MCF 10A (cell line): ENCODE results near the gene COL27A1. TPM values are rescaled to one million over a fixed set of nuclear protein-coding genes. Genes with fewer than 3 reads are reported as not detected.

Source experiments
- BruUV-seq: library from RNA; stranded (reverse); fragments of 400-500 nt; replicated peaks from 2 replicates; lab custom pipeline; 2021; lab: Mats Ljungman, UMichigan
- CTCF ChIA-PET: fragments of 300-600 bp; sonication (Branson Sonifier 250); formaldehyde crosslinking; extraction: SDS; loops from one replicate; lab custom pipeline; 2021; ENCODE audit warnings: antibody characterized with exemption, inconsistent platforms; lab: Yijun Ruan, JAX
- POLR2A ChIA-PET: fragments of 300-600, 350-650 bp; sonication (Branson Sonifier 250); formaldehyde crosslinking; extraction: SDS; loops from one replicate; lab custom pipeline; 2020; ENCODE audit warnings: antibody characterized with exemption, inconsistent platforms; lab: Yijun Ruan, JAX
- DNase-seq: peaks from one replicate; pipeline ENCODE4 v3.0.0-alpha.2; 2018; ENCODE audit not compliant: unreplicated experiment
- H3K27ac Mint-ChIP-seq: one replicate; pipeline ENCODE4 v1.8.0; 2022; ENCODE audit warnings: mild to moderate bottlenecking, low read depth, mixed read lengths; ENCODE audit not compliant: unreplicated experiment
- H3K27me3 Mint-ChIP-seq: one replicate; pipeline ENCODE4 v1.8.0; 2022; ENCODE audit warnings: mixed read lengths; ENCODE audit not compliant: insufficient read depth, unreplicated experiment
- H3K36me3 Mint-ChIP-seq: one replicate; pipeline ENCODE4 v1.8.0; 2022; ENCODE audit warnings: mild to moderate bottlenecking, moderate library complexity, mixed read lengths; ENCODE audit not compliant: insufficient read depth, unreplicated experiment
- H3K4me1 Mint-ChIP-seq: one replicate; pipeline ENCODE4 v1.8.0; 2022; ENCODE audit warnings: mixed read lengths; ENCODE audit not compliant: insufficient read depth, unreplicated experiment
- H3K4me3 Mint-ChIP-seq: one replicate; pipeline ENCODE4 v1.8.0; 2022; ENCODE audit warnings: mild to moderate bottlenecking, moderate library complexity, mixed read lengths; ENCODE audit not compliant: unreplicated experiment
- H3K9me3 Mint-ChIP-seq: one replicate; pipeline ENCODE4 v1.8.0; 2022; ENCODE audit warnings: mixed read lengths; ENCODE audit not compliant: unreplicated experiment
- CTCF ChIP-seq: fragments of 200-600 bp; IDR thresholded peaks from one replicate; pipeline ENCODE4 v1.8.0; 2022; ENCODE audit warnings: antibody characterized with exemption, mild to moderate bottlenecking; ENCODE audit not compliant: unreplicated experiment
- intact Hi-C: fragments of 100-400 bp; cut with micrococcal nuclease; formaldehyde crosslinking; loops from 2 replicates; pipeline ENCODE4 v1.14.1; 2022
- total RNA-seq: library from RNA; stranded (reverse); gene quantifications from 2 replicates; pipeline ENCODE4 v1.2.3, GENCODE V29; 2022

Gene COL27A1
- total RNA-seq, 1 experiment from 2014 or later, result 2.9 TPM

- H3K9me3 Mint-ChIP-seq, result no peaks in the 10 kb centered on the region
- H3K4me1 Mint-ChIP-seq, result no peaks in the 10 kb centered on the region
- TF ChIP-seq CTCF, result no peak
- no peak overlapping the region for H3K4me3 Mint-ChIP-seq
- no TSS peak for BruUV-seq
- POLR2A ChIA-PET, result no interaction called here
- H3K36me3 Mint-ChIP-seq, result peaks cover 4% of the 10 kb centered on the region
- H3K27me3 Mint-ChIP-seq, result no peaks in the 10 kb centered on the region
- H3K27ac Mint-ChIP-seq, result no peak overlapping the region
- DNase-seq, result no peak
- intact Hi-C loops, result no loop called here
- CTCF ChIA-PET, result interaction anchor here (1.4 kb wide), 1 partner anchor 155 kb away, joined by 5 read pairs; no protein-coding TSS in a partner anchor
Observed at GRCh38 chr9:114263853-114264510, 108.6 kb downstream of the COL27A1 start.

GRCh38 chr9:114264806-114265550 is 109.6 kb downstream of the COL27A1 start:
- H3K27ac Mint-ChIP-seq, result no peak overlapping the region
- no peak for TF ChIP-seq CTCF
- no peaks in the 10 kb centered on the region for H3K27me3 Mint-ChIP-seq
- H3K4me1 Mint-ChIP-seq, result no peaks in the 10 kb centered on the region
- ChIA-PET CTCF (interaction anchor here (0.6 to 1.4 kb wide), 4 partner anchors 19 to 165 kb away, joined by 4 to 5 read pairs (median 4); no protein-coding TSS in a partner anchor), POLR2A (no interaction called here)
- intact Hi-C loops, result no loop called here
- no TSS peak for BruUV-seq
- DNase-seq, result no peak
- no peak overlapping the region for H3K4me3 Mint-ChIP-seq
- H3K9me3 Mint-ChIP-seq, result no peaks in the 10 kb centered on the region
- H3K36me3 Mint-ChIP-seq, result peaks cover 6% of the 10 kb centered on the region

GRCh38 chr9:114266969-114267368 is 111.6 kb downstream of the COL27A1 start:
- Mint-ChIP-seq H3K4me3 (no peak overlapping the region), H3K4me1 (no peaks in the 10 kb centered on the region), H3K36me3 (peaks cover 6% of the 10 kb centered on the region), H3K27me3 (no peaks in the 10 kb centered on the region), H3K9me3 (no peaks in the 10 kb centered on the region), H3K27ac (no peak overlapping the region)
- no peak for TF ChIP-seq CTCF
- intact Hi-C loops, result no loop called here
- no peak for DNase-seq
- POLR2A ChIA-PET, result no interaction called here
- CTCF ChIA-PET, result interaction anchor here (0.6 to 1.8 kb wide), 3 partner anchors 12 to 24 kb away, joined by 3 to 8 read pairs (median 3); no protein-coding TSS in a partner anchor
- BruUV-seq, result no TSS peak

DNA sequence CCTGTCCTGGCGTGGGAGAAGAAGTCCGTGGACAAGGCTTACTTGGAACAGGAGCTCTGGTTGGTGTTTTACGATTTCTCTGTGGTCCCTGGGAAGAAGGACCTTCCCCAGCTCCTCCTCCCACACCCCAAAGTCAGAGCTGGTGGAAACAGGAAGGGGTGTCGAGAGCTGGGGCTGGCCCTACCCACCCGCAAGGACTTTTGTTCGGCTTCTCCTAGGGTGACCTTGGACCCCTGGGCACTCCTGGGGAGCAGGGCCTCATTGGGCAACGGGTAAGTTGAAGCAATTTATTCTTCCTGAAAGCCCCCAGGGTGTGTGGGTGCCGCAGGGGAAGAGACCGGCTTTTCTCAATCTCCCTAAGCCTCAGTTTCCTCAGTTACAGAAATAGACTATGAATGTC is 113.7 kb downstream of the COL27A1 start:
- H3K27ac Mint-ChIP-seq, result no peak overlapping the region
- H3K4me1 Mint-ChIP-seq, result no peaks in the 10 kb centered on the region
- ChIA-PET POLR2A (no interaction called here), CTCF (interaction anchor here (1.0 to 1.3 kb wide), 2 partner anchors 114 to 187 kb away, joined by 3 read pairs; no protein-coding TSS in a partner anchor)
- no peak for TF ChIP-seq CTCF
- no peak for DNase-seq
- no TSS peak for BruUV-seq
- H3K4me3 Mint-ChIP-seq, result no peak overlapping the region
- no peaks in the 10 kb centered on the region for H3K27me3 Mint-ChIP-seq
- H3K36me3 Mint-ChIP-seq, result peaks cover 6% of the 10 kb centered on the region
- H3K9me3 Mint-ChIP-seq, result no peaks in the 10 kb centered on the region
- intact Hi-C loops, result no loop called here
